AG09319 (cell line): ENCODE results near the gene EFCAB6.

Source experiments
- DNase-seq: peaks from one replicate; pipeline ENCODE4 v3.0.0-alpha.2; 2010; ENCODE audit warnings: low read depth; ENCODE audit errors: extremely low read depth
- TF ChIP-seq, protein P1 (sequence below): IDR thresholded peaks from 2 replicates; pipeline ENCODE4 v1.5.1; 2011; ENCODE audit warnings: low read depth, mild to moderate bottlenecking, inconsistent platforms, low read length, moderate library complexity

Gene EFCAB6

GRCh38 chr22:43633631-43634285, 178.3 kb downstream of the EFCAB6 start:
- DNase-seq: no peak
- TF ChIP-seq, protein P1, sequence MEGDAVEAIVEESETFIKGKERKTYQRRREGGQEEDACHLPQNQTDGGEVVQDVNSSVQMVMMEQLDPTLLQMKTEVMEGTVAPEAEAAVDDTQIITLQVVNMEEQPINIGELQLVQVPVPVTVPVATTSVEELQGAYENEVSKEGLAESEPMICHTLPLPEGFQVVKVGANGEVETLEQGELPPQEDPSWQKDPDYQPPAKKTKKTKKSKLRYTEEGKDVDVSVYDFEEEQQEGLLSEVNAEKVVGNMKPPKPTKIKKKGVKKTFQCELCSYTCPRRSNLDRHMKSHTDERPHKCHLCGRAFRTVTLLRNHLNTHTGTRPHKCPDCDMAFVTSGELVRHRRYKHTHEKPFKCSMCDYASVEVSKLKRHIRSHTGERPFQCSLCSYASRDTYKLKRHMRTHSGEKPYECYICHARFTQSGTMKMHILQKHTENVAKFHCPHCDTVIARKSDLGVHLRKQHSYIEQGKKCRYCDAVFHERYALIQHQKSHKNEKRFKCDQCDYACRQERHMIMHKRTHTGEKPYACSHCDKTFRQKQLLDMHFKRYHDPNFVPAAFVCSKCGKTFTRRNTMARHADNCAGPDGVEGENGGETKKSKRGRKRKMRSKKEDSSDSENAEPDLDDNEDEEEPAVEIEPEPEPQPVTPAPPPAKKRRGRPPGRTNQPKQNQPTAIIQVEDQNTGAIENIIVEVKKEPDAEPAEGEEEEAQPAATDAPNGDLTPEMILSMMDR: no peak

DNA sequence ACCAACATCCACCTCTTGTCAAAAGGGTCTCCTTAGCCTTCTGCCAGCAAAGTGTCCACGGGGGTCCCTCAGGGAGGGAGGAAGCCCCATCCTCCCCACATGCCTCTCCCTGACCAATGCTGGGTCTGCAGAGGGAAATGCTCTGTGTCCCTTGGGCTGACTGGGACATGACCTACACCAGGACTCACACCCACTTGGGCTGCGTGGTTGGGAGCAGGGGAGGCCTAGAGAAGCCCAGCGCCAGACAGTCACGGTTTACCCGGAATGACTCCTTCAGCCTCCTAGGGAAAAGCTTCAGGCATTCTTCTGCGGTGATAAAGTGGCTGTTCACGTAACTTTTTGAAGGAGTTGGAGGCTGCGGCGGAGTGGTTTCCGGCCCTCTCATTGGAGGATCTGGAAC, 180.3 kb downstream of the EFCAB6 start:
- DNase-seq: no peak
- TF ChIP-seq, protein P1: no peak

- no peak for DNase-seq
- TF ChIP-seq, protein P1: no peak
These were observed 180.9 kb downstream of the EFCAB6 start for GRCh38 chr22:43631201-43631600.

DNA sequence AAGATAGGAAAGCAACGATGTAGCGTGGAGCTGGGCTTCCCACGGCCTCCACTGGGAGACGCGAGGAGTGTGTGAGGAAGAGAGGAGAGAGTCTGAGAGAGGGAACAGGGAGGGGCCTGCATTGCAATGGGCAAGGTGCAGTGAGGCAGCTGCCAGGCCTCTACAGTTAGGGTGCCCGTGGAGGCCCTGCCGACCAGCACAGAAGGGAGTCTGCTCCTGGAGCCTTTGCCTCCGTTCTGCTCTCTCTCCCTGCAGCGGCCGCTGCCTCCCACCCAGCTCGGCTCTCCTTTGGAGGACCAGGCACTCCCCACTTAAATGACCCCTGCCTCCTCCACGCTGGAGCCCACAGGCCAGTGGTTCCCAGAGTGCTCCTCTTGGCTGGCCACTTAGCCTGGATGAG, 181.7 kb downstream of the EFCAB6 start:
- DNase-seq: no peak
- TF ChIP-seq, protein P1: no peak

DNA sequence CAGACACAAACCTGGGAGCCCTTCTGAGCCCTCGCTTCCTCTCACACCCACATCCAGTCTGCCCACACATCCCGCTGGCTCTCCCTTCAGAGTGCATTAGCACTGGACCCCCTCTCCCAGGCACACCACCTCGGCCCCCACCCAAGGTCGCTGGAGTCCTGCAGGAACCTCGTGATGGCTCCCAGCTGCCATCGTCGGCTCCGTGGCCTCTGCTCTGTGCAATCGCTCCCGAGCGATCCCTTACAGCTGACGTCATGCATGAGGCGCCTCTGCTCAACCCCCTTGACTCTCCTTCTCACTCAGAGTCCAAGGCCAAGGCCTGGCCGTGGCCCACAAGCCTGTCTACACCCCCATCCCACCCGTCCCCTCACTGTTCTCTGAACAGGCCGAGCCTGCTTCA, 183.9 kb downstream of the EFCAB6 start:
- TF ChIP-seq, protein P1: no peak

DNA sequence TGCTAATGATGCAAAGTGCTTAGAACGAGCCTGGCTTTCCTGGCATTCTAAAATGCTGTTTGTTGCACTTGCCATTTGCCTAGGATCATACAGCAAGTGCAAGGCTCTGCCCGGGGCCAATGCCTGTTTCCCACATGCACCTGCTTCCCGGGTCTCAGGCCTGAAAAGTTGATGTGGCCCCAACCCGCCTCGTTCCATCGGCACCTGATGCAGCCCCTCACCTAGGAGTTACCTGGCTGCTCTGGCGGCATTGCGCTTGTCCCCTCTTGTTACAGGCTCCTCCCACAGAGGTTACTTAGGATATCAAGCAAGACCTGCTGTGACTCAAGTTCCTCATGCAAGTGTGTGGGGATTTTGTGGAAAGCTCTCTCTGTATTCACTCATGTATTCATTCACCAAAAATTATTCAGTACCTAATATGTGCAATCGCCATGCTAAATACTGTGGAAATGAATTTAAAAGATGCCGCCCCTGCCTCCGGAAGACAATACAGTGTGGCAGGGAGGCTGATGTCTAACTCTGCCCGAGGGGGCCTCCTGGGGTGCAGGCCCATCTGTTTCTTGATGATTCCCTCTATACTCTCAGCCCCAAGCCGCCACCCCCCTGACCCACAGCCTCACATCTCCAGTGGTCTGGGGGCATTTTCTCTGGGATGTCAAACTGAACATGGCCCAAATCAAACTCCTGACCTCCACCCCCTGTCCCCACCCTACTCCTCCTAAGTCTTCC, 184.5 kb downstream of the EFCAB6 start:
- TF ChIP-seq, protein P1: no peak
- no peak for DNase-seq

More for the DNA sequence above, 183.9 kb downstream of the EFCAB6 start:
- no peak for DNase-seq

DNA sequence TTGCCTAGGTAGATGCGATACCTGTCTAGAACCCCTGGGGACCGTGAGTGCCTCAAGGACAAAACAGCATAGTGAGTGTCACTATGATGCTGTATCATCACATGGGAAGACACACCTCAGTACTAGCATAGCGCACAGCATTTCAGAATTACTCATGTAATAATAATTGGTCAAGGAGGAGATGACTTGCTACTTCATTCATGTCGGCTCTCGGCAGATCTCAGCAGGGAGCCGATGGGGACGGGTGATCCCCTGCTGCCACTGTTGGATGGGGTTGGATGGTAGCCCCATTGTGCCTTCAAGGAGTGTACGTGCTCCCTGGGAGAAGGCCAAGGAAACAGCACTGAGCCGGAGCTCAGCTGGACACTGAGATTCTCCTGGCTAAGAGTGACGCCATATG, 186.9 kb downstream of the EFCAB6 start:
- no peak for DNase-seq
- TF ChIP-seq, protein P1: no peak
